Body of pancreas (tissue), 4 donors: Measurements from ENCODE around the gene USP36. TPM values are rescaled to one million over a fixed set of nuclear protein-coding genes. Genes with fewer than 3 reads are reported as not detected.

Experiments used
- ATAC-seq: fragments of 150-250 bp; one replicate; pipeline ENCODE4 v1.9.1; 2016
- DNase-seq, 4 donors: peaks; one replicate each; pipeline ENCODE4 v3.0.0-alpha.2; 2019
- H3K27ac ChIP-seq, 4 donors: fragments of 200-600 bp; sonication (generic); 1 replicate in 3 of 4; 2 replicates in 1 of 4; pipeline versions ENCODE4 v1.5.1 to v1.6.1; 2016 to 2019; ENCODE audit warnings: mild to moderate bottlenecking in 1 of 4, mixed read lengths in 1 of 4, moderate library complexity in 1 of 4
- H3K27me3 ChIP-seq, 2 donors: fragments of 200-600 bp; sonication (generic); one replicate each; pipeline ENCODE4 v1.6.0; 2016; ENCODE audit warnings: mild to moderate bottlenecking in 1 of 2
- H3K36me3 ChIP-seq, 2 donors: fragments of 200-600 bp; sonication (generic); replicated peaks in 1 of 2; 2 replicates each; pipeline ENCODE4 v1.5.1; 2016; ENCODE audit warnings: low read depth in 2 of 2; ENCODE audit not compliant: insufficient read depth in 1 of 2
- H3K4me1 ChIP-seq: fragments of 200-600 bp; sonication (generic); one replicate; pipeline ENCODE4 v1.6.0; 2016
- H3K4me3 ChIP-seq, 2 donors: fragments of 200-600 bp; sonication (generic); 1 replicate in 1 of 2; 2 replicates in 1 of 2; pipeline ENCODE4 v1.5.1; 2016 to 2019
- H3K9me3 ChIP-seq, 3 donors: fragments of 200-600 bp; sonication (generic); 1 replicate in 2 of 3; 2 replicates in 1 of 3; pipeline ENCODE4 v1.5.1; 2016
- CTCF ChIP-seq, 7 experiments: fragments of 450-650 bp in 4 of 7; fragments of 200-600 bp in 3 of 7; sonication (generic) in 3 of 7; IDR thresholded peaks; one replicate each; pipeline ENCODE4 v1.5.1; 2016 to 2019; ENCODE audit warnings: antibody characterized with exemption in 7 of 7
- POLR2A ChIP-seq, 3 donors: fragments of 450-650 bp; IDR thresholded peaks; one replicate each; pipeline ENCODE4 v1.6.1; 2016; ENCODE audit warnings: antibody characterized with exemption in 3 of 3, mild to moderate bottlenecking in 2 of 3
- WGBS, 2 donors: methylation state at CpG; one replicate each; pipeline ENCODE4 v1.1.5; 2017; 5-methylcytosine and 5-hydroxymethylcytosine counted together
- intact Hi-C: fragments of 100-400 bp; cut with DNase I; formaldehyde crosslinking; loops from one replicate; pipeline ENCODE4 v1.15.1; 2023
- total RNA-seq, 2 donors: library from RNA; depleted of rRNA; stranded (reverse); fragments of >200 nt; gene quantifications; one replicate each; pipeline ENCODE4 v1.1.0, GENCODE V29; 2016

USP36 gene
- total RNA-seq, 2 donors from 2014 or later = 28.5 to 55.4 TPM

- no peak overlapping the region for H3K4me3 ChIP-seq
These were observed 91.8 kb downstream of the USP36 start for GRCh38 chr17:78748730-78749317.

GRCh38 chr17:78748048-78748729, 92.4 kb downstream of the USP36 start:
- peak; percentile 50 to 68 (median 58) for DNase-seq
- peaks cover 59% of the 10 kb centered on the region for H3K4me1 ChIP-seq
- H3K4me3 ChIP-seq = no peak overlapping the region
- peak; percentile 84 for ATAC-seq
- intact Hi-C loops = no loop called here
- H3K27me3 ChIP-seq = no peaks in the 10 kb centered on the region
- H3K27ac ChIP-seq = peak overlapping the region; percentile 6 to 70 (median 60)
- H3K36me3 ChIP-seq = no peaks in the 10 kb centered on the region
- H3K9me3 ChIP-seq = no peaks in the 10 kb centered on the region
- no peak for TF ChIP-seq CTCF (IDR thresholded peaks at IDR 0.05)
- TF ChIP-seq POLR2A (IDR thresholded peaks at IDR 0.05) = no peak
- WGBS, 2 donors = 10 to 13% methylated on average over 6 of the region's 6 CpGs

More at GRCh38 chr17:78748730-78749317, 91.8 kb downstream of the USP36 start:
- Histone ChIP-seq H3K9me3 (no peaks in the 10 kb centered on the region), H3K27me3 (no peaks in the 10 kb centered on the region), H3K27ac (peak overlapping the region; percentile 6 to 70 (median 60)), H3K4me1 (peaks cover 59% of the 10 kb centered on the region), H3K36me3 (no peaks in the 10 kb centered on the region)
- no peak for ATAC-seq
- TF ChIP-seq CTCF (IDR thresholded peaks at IDR 0.05) (no peak), POLR2A (IDR thresholded peaks at IDR 0.05) (no peak)
- intact Hi-C loops = no loop called here
- DNase-seq = peak in 3 of 4 donors; percentile 29 to 72 (median 39)
- 56 to 63% methylated on average over 8 of the region's 8 CpGs for WGBS, 2 donors

- H3K27ac ChIP-seq = peak overlapping the region; percentile 48 to 70 (median 60)
- TF ChIP-seq CTCF (IDR thresholded peaks at IDR 0.05) (no peak), POLR2A (IDR thresholded peaks at IDR 0.05) (no peak)
- no peaks in the 10 kb centered on the region for H3K27me3 ChIP-seq
- no peaks in the 10 kb centered on the region for H3K9me3 ChIP-seq
- 56 to 72% methylated on average over 2 of the region's 2 CpGs for WGBS, 2 donors
- no peak for ATAC-seq
- intact Hi-C loops = no loop called here
- no peaks in the 10 kb centered on the region for H3K36me3 ChIP-seq
- peaks cover 52% of the 10 kb centered on the region for H3K4me1 ChIP-seq
- no peak for DNase-seq
- no peak overlapping the region for H3K4me3 ChIP-seq
These were observed 93.1 kb downstream of the USP36 start for GRCh38 chr17:78747488-78747887.

- intact Hi-C loops = no loop called here
- WGBS, 2 donors = 19 to 27% methylated on average over 2 of the region's 2 CpGs
- ATAC-seq = peak; percentile 47
- H3K9me3 ChIP-seq = no peaks in the 10 kb centered on the region
- no peak for DNase-seq
- H3K36me3 ChIP-seq = no peaks in the 10 kb centered on the region
- H3K4me1 ChIP-seq = peaks cover 50% of the 10 kb centered on the region
- H3K27ac ChIP-seq = peak overlapping the region; percentile 48 to 70 (median 60)
- H3K4me3 ChIP-seq = no peak overlapping the region
- TF ChIP-seq POLR2A (IDR thresholded peaks at IDR 0.05) (no peak), CTCF (IDR thresholded peaks at IDR 0.05) (no peak)
- H3K27me3 ChIP-seq = no peaks in the 10 kb centered on the region
These were observed 93.7 kb downstream of the USP36 start for GRCh38 chr17:78746949-78747269.
